Nephron (organoid): Measurements from ENCODE around the gene CEP126.

ENCODE experiments used
- H3K27ac Mint-ChIP-seq, 3 experiments: 2 replicates each; pipeline ENCODE4 v1.8.0; 2020; ENCODE audit warnings: mixed read lengths in 3 of 3, mild to moderate bottlenecking in 2 of 3, moderate library complexity in 1 of 3
- H3K27me3 Mint-ChIP-seq: 2 replicates; pipeline ENCODE4 v1.8.0; 2021; ENCODE audit warnings: low read depth, mild to moderate bottlenecking, moderate library complexity, mixed read lengths
- H3K36me3 Mint-ChIP-seq: 2 replicates; pipeline ENCODE4 v1.8.0; 2020; ENCODE audit warnings: low read depth, mixed read lengths
- H3K4me1 Mint-ChIP-seq: 2 replicates; pipeline ENCODE4 v1.8.0; 2020; ENCODE audit warnings: mixed read lengths
- H3K4me3 Mint-ChIP-seq, 3 experiments: 2 replicates each; pipeline ENCODE4 v1.8.0; 2020; ENCODE audit warnings: mild to moderate bottlenecking in 3 of 3, mixed read lengths in 3 of 3, moderate library complexity in 2 of 3
- H3K9me3 Mint-ChIP-seq: 2 replicates; pipeline ENCODE4 v1.8.0; 2020; ENCODE audit warnings: mixed read lengths
- CTCF ChIP-seq, 3 experiments: fragments of 200-600 bp; sonication (generic); IDR thresholded peaks; one replicate each; pipeline ENCODE4 v1.5.0; 2021; ENCODE audit warnings: antibody characterized with exemption in 3 of 3; ENCODE audit not compliant: unreplicated experiment in 3 of 3

CEP126 gene

GRCh38 chr11:101916422-101916821 is 1.6 kb downstream of the CEP126 start, which contains the start of gene ANGPTL5:
ANGPTL5 (minus strand) TSS chr11:101916522; CDS start chr11:101907909, 8,613 bp downstream.
- H3K27ac Mint-ChIP-seq = peak within 1 kb of the TSS; percentile 86 to 93 (median 92)
- H3K4me1 Mint-ChIP-seq = peaks cover 31% of the 10 kb centered on the region
- H3K4me3 Mint-ChIP-seq = peak within 1 kb of the TSS; percentile 87 to 96 (median 90)
- H3K36me3 Mint-ChIP-seq = no peaks in the 10 kb centered on the region
- H3K9me3 Mint-ChIP-seq = no peaks in the 10 kb centered on the region
- TF ChIP-seq CTCF (IDR thresholded peaks at IDR 0.05; ENCODE audit: unreplicated experiment in 3 of 3) = no peak
- H3K27me3 Mint-ChIP-seq = no peaks in the 10 kb centered on the region

DNA sequence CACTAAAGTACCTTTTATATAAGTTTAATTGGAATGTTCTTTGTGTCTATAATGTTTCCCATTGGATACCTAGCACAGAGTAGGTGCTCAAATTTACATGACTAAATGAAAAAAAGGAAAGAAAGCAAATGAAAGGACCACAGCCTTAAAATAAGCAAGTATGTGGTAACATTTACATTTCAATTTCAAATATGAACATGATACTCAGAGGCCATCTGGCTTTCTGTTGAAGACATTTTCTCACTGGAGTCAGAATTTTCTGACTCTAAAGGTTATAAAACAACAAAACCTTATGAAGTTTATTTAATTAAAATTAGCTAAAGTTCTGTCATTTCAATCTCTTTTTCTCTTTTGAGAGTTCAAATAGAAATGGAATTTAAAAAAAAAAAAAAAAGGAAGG is 2.4 kb downstream of the CEP126 start:
- H3K9me3 Mint-ChIP-seq = no peaks in the 10 kb centered on the region
- no peak for TF ChIP-seq CTCF (IDR thresholded peaks at IDR 0.05; ENCODE audit: unreplicated experiment in 3 of 3)
- no peak overlapping the region for H3K4me3 Mint-ChIP-seq
- H3K36me3 Mint-ChIP-seq = no peaks in the 10 kb centered on the region
- peaks cover 31% of the 10 kb centered on the region for H3K4me1 Mint-ChIP-seq
- H3K27me3 Mint-ChIP-seq = no peaks in the 10 kb centered on the region
- H3K27ac Mint-ChIP-seq = peak overlapping the region in 1 of 3 experiments; percentile 5

- peaks cover 4% of the 10 kb centered on the region for H3K36me3 Mint-ChIP-seq
- no peak overlapping the region for H3K27ac Mint-ChIP-seq
- H3K9me3 Mint-ChIP-seq = no peaks in the 10 kb centered on the region
- no peak overlapping the region for H3K4me3 Mint-ChIP-seq
- no peaks in the 10 kb centered on the region for H3K27me3 Mint-ChIP-seq
- TF ChIP-seq CTCF (IDR thresholded peaks at IDR 0.05; ENCODE audit: unreplicated experiment in 3 of 3) = no peak
- H3K4me1 Mint-ChIP-seq = peaks cover 6% of the 10 kb centered on the region
Measured at GRCh38 chr11:101920992-101921391, 6.2 kb downstream of the CEP126 start.

GRCh38 chr11:101923554-101923953 is 8.7 kb downstream of the CEP126 start:
- no peak overlapping the region for H3K27ac Mint-ChIP-seq
- no peaks in the 10 kb centered on the region for H3K4me1 Mint-ChIP-seq
- H3K36me3 Mint-ChIP-seq = peaks cover 4% of the 10 kb centered on the region
- no peaks in the 10 kb centered on the region for H3K9me3 Mint-ChIP-seq
- no peaks in the 10 kb centered on the region for H3K27me3 Mint-ChIP-seq
- TF ChIP-seq CTCF (IDR thresholded peaks at IDR 0.05; ENCODE audit: unreplicated experiment in 3 of 3) = no peak
- H3K4me3 Mint-ChIP-seq = no peak overlapping the region

GRCh38 chr11:101929294-101929915 is 14.6 kb downstream of the CEP126 start:
- H3K4me1 Mint-ChIP-seq = no peaks in the 10 kb centered on the region
- no peak for TF ChIP-seq CTCF (IDR thresholded peaks at IDR 0.05; ENCODE audit: unreplicated experiment in 3 of 3)
- no peaks in the 10 kb centered on the region for H3K27me3 Mint-ChIP-seq
- no peak overlapping the region for H3K4me3 Mint-ChIP-seq
- H3K9me3 Mint-ChIP-seq = no peaks in the 10 kb centered on the region
- peaks cover 8% of the 10 kb centered on the region for H3K36me3 Mint-ChIP-seq
- H3K27ac Mint-ChIP-seq = no peak overlapping the region

DNA sequence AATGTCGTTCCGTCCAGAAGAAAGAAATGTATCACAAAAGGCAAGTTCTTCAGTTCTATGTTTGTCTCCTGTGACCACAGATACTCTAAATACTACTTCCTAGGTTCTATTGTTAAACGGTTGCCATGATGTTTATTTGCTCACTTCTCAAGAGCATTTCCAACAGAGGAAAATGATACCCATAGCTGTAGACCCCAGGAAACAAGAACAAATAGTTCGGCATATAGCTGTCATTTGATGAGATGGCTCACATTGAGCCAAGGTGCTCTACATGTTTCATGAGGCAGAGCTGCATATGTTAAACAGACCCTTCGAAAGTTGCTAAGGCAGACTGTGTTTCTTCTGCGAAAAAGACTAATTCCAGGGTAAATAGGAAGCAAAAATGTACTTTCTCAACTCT is 16.9 kb downstream of the CEP126 start:
- H3K4me3 Mint-ChIP-seq = no peak overlapping the region
- no peak overlapping the region for H3K27ac Mint-ChIP-seq
- TF ChIP-seq CTCF (IDR thresholded peaks at IDR 0.05; ENCODE audit: unreplicated experiment in 3 of 3) = no peak
- H3K4me1 Mint-ChIP-seq = no peaks in the 10 kb centered on the region
- peaks cover 3% of the 10 kb centered on the region for H3K36me3 Mint-ChIP-seq
- H3K27me3 Mint-ChIP-seq = no peaks in the 10 kb centered on the region
- H3K9me3 Mint-ChIP-seq = no peaks in the 10 kb centered on the region
